IMR-90 (cell line): ENCODE measurements around the gene ANKRD27. TPM values are rescaled to one million over a fixed set of nuclear protein-coding genes. Genes with fewer than 3 reads are reported as not detected.

Source experiments
- ATAC-seq: fragments of 200-7000 bp; cut with Tn5 transposase; 2 replicates; pipeline ENCODE4 v1.9.1; 2020; ENCODE audit warnings: low read depth, mild to moderate bottlenecking, moderate library complexity
- BruUV-seq: library from RNA; stranded (reverse); fragments of 400-500 nt; replicated peaks from 2 replicates; lab custom pipeline; 2021; lab: Mats Ljungman, UMichigan
- CTCF ChIA-PET: fragments of 300-600 bp; formaldehyde crosslinking; extraction: SDS; loops from one replicate; lab custom pipeline; 2021; ENCODE audit warnings: antibody characterized with exemption; lab: Yijun Ruan, JAX
- POLR2A ChIA-PET: fragments of 300-600 bp; sonication (Branson Sonifier 250); formaldehyde crosslinking; loops from one replicate; lab custom pipeline; 2022; ENCODE audit warnings: antibody characterized with exemption; ENCODE audit not compliant: unreplicated experiment; lab: Charles Lee
- DNase-seq: peaks from one replicate; pipeline ENCODE4 v3.0.0; 2013
- H2AFZ ChIP-seq: replicated peaks from 2 replicates; pipeline ENCODE3; 2013; ENCODE audit warnings: low read length, mild to moderate bottlenecking; ENCODE audit not compliant: poor library complexity
- H2AK5ac ChIP-seq: 2 replicates; pipeline ENCODE4 v1.6.1; 2013; ENCODE audit warnings: low read depth, low read length, inconsistent platforms
- H2AK9ac ChIP-seq: replicated peaks from 2 replicates; pipeline ENCODE3; 2013; ENCODE audit warnings: mild to moderate bottlenecking, low read depth, low read length, moderate library complexity; ENCODE audit not compliant: poor library complexity
- H2BK120ac ChIP-seq: 2 replicates; pipeline ENCODE4 v1.6.1; 2013; ENCODE audit warnings: low read depth, low read length, inconsistent platforms
- H2BK15ac ChIP-seq: 3 replicates; pipeline ENCODE4 v1.6.1; 2013; ENCODE audit warnings: low read depth, low read length, inconsistent platforms
- H2BK20ac ChIP-seq: 2 replicates; pipeline ENCODE4 v1.6.1; 2013; ENCODE audit warnings: low read depth, mild to moderate bottlenecking, inconsistent platforms, low read length, moderate library complexity
- H2BK5ac ChIP-seq: 2 replicates; pipeline ENCODE4 v1.6.1; 2013; ENCODE audit warnings: mild to moderate bottlenecking, low read depth, low read length, inconsistent platforms; ENCODE audit not compliant: poor library complexity, severe bottlenecking
- H3K14ac ChIP-seq: replicated peaks from 2 replicates; pipeline ENCODE4 v1.6.1; 2013; ENCODE audit warnings: low read depth, low read length, inconsistent platforms
- H3K18ac ChIP-seq: 2 replicates; pipeline ENCODE4 v1.6.1; 2013; ENCODE audit warnings: low read depth, low read length, control low read depth
- H3K23ac ChIP-seq: 2 replicates; pipeline ENCODE4 v1.6.1; 2013; ENCODE audit warnings: low read depth, low read length, inconsistent platforms
- H3K27ac ChIP-seq: 2 replicates; pipeline ENCODE4 v1.5.1; 2013; ENCODE audit warnings: mild to moderate bottlenecking, control low read depth, low read length; ENCODE audit not compliant: insufficient read depth
- H3K27me3 ChIP-seq: 2 replicates; pipeline ENCODE4 v1.6.1; 2013; ENCODE audit warnings: low read length; ENCODE audit not compliant: control insufficient read depth, insufficient read depth
- H3K36me3 ChIP-seq: 2 replicates; pipeline ENCODE4 v1.6.1; 2013; ENCODE audit warnings: low read length, mixed read lengths; ENCODE audit not compliant: control insufficient read depth, insufficient read depth
- H3K4ac ChIP-seq: 2 replicates; pipeline ENCODE4 v1.6.1; 2013; ENCODE audit warnings: low read depth, low read length, inconsistent platforms
- H3K4me1 ChIP-seq: 2 replicates; pipeline ENCODE4 v1.6.1; 2013; ENCODE audit warnings: low read length, mixed read lengths; ENCODE audit not compliant: control insufficient read depth, insufficient read depth
- H3K4me2 ChIP-seq: 2 replicates; pipeline ENCODE4 v1.6.1; 2013; ENCODE audit warnings: low read depth, mild to moderate bottlenecking, control low read depth, low read length, moderate library complexity
- H3K4me3 ChIP-seq: 2 replicates; pipeline ENCODE4 v1.5.1; 2013; ENCODE audit warnings: low read depth, mild to moderate bottlenecking, control low read depth, low read length, moderate library complexity; ENCODE audit not compliant: insufficient read depth
- H3K56ac ChIP-seq: 2 replicates; pipeline ENCODE4 v1.6.1; 2013; ENCODE audit warnings: low read length, inconsistent platforms; ENCODE audit not compliant: insufficient read depth; ENCODE audit errors: extremely low read depth
- H3K79me1 ChIP-seq, 2 experiments: 2 replicates each; pipeline ENCODE4 v1.6.1; 2013; ENCODE audit warnings: low read length in 2 of 2, inconsistent platforms in 1 of 2, low read depth in 1 of 2
- H3K9ac ChIP-seq: 2 replicates; pipeline ENCODE4 v1.6.1; 2013; ENCODE audit warnings: low read depth, low read length, control low read depth
- H3K9me1 ChIP-seq: 2 replicates; pipeline ENCODE4 v1.6.1; 2013; ENCODE audit warnings: low read length, inconsistent platforms; ENCODE audit not compliant: insufficient read depth
- H3K9me3 ChIP-seq: 2 replicates; pipeline ENCODE4 v1.6.1; 2013; ENCODE audit warnings: low read length; ENCODE audit not compliant: control insufficient read depth, insufficient read depth
- H4K20me1 ChIP-seq: 2 replicates; pipeline ENCODE4 v1.6.1; 2013; ENCODE audit warnings: low read length, inconsistent platforms; ENCODE audit not compliant: insufficient read depth
- H4K5ac ChIP-seq: 2 replicates; pipeline ENCODE4 v1.6.1; 2013; ENCODE audit warnings: mild to moderate bottlenecking, low read depth, low read length, control low read depth
- H4K8ac ChIP-seq, 2 experiments: 2 replicates each; pipeline ENCODE4 v1.6.1; 2013; ENCODE audit warnings: low read depth in 2 of 2, low read length in 2 of 2, control low read depth in 1 of 2, inconsistent platforms in 1 of 2
- H4K91ac ChIP-seq: 2 replicates; pipeline ENCODE4 v1.6.1; 2013; ENCODE audit warnings: low read depth, low read length, inconsistent platforms; ENCODE audit not compliant: insufficient read depth
- RCOR1 ChIP-seq: IDR thresholded peaks from 2 replicates; pipeline ENCODE4 v1.6.1; 2012; ENCODE audit warnings: mild to moderate bottlenecking, low read length, improper control_type of control experiment; ENCODE audit not compliant: insufficient replicate concordance
- RFX5 ChIP-seq: IDR thresholded peaks from 2 replicates; pipeline ENCODE4 v1.8.0; 2012; ENCODE audit warnings: low read depth, mild to moderate bottlenecking, low read length, moderate library complexity
- USF2 ChIP-seq: fragments of 150-350 bp; IDR thresholded peaks from 2 replicates; pipeline ENCODE4 v1.6.1; 2017; ENCODE audit warnings: mild to moderate bottlenecking, antibody characterized with exemption, low read length, low read depth
- WGBS, 2 experiments: methylation state at CpG; one replicate each; pipeline versions ENCODE4 v1.1.5 to v1.1.7; 2013; ENCODE audit warnings: missing lambda C conversion rate in 2 of 2; ENCODE audit not compliant: insufficient read length in 1 of 2; ENCODE audit errors: extremely low coverage in 2 of 2; 5-methylcytosine and 5-hydroxymethylcytosine counted together
- dilution Hi-C: fragments of 300-500 bp; cut with HindIII; formaldehyde crosslinking; loops from one replicate; pipeline ENCODE4 v1.14.3; 2018; ENCODE audit warnings: low sequenced_read_pairs; ENCODE audit not compliant: unreplicated experiment
- in situ Hi-C: fragments of 300-500 bp; cut with MboI; formaldehyde crosslinking; loops from 3 replicates; pipeline ENCODE4 v1.14.3; 2019; ENCODE audit warnings: low sequenced_read_pairs, inconsistent platforms, mixed read lengths
- intact Hi-C: fragments of 100-400 bp; cut with micrococcal nuclease; formaldehyde crosslinking; loops from 2 replicates; pipeline ENCODE4 v1.10.0; 2022
- polyA plus RNA-seq, 3 experiments: library from polyadenylated mRNA; depleted of rRNA; stranded (reverse); fragments of >200 nt; gene quantifications; 2 replicates each; pipeline ENCODE4 v1.2.3, GENCODE V29; 2012; ENCODE audit warnings: low replicate concordance in 1 of 3
- total RNA-seq: library from RNA; depleted of rRNA; stranded (reverse); fragments of >200 nt; gene quantifications from 2 replicates; pipeline ENCODE4 v1.2.3, GENCODE V29; 2012
- TF ChIP-seq, protein P1 (sequence below): conservative IDR thresholded peaks from 2 replicates; pipeline ENCODE4 v1.5.1; 2012; ENCODE audit warnings: mild to moderate bottlenecking, low read depth, low read length, improper control_type of control experiment

ANKRD27 gene
- total and polyA plus RNA-seq, 2 of the 4 experiments (the other 2 are of a cell fraction), result 16.7 to 35.0 TPM

DNA sequence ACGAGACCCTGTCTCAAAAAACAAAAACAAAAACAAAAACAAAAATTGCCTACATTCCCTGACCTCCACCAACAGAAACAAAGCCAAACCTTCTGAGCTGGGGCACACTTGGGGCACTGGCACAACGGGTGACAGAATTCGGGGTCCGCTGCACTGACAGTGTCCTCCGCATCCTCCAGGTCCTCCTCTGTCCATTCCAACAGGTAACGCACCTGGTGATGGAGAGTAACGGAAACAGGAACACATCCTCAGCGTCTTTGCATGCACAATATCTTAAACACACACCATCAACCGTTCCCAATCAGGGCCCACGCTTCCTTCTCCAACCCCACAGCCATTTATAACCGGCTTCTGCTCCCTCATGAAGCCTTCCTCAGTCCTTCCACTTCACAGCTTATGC, 59.4 kb downstream of the ANKRD27 start:
- Histone ChIP-seq H3K23ac (no peak overlapping the region), H3K4me2 (no peak overlapping the region), H4K8ac (no peak overlapping the region), H3K9ac (no peak overlapping the region), H3K27me3 (no peaks in the 10 kb centered on the region), H3K4ac (no peak overlapping the region), H3K36me3 (peaks cover 55% of the 10 kb centered on the region), H3K9me1 (no peaks in the 10 kb centered on the region), H2BK15ac (no peak overlapping the region), H4K5ac (no peak overlapping the region), H2AK9ac (peak overlapping the region; percentile 5), H4K20me1 (no peaks in the 10 kb centered on the region), H3K9me3 (no peaks in the 10 kb centered on the region), H3K18ac (no peak overlapping the region), H3K79me1 (peaks cover 0 to 2% of the 10 kb centered on the region in 2 experiments; a peak in 1 of 4 replicates), H3K14ac (no peak overlapping the region), H2AFZ (no peak overlapping the region), H2BK5ac (no peak overlapping the region), H2BK20ac (no peak overlapping the region), H3K27ac (no peak overlapping the region), H3K56ac (no peak overlapping the region), H4K91ac (no peak overlapping the region), H2AK5ac (no peak overlapping the region), H2BK120ac (no peak overlapping the region), H3K4me1 (no peaks in the 10 kb centered on the region), H3K4me3 (no peak overlapping the region)
- intact Hi-C loops (no loop called here), dilution Hi-C loops (no loop called here), in situ Hi-C loops (no loop called here)
- no TSS peak for BruUV-seq
- no CpG with 5 or more reads among the region's 11 CpGs for WGBS, 2 experiments
- POLR2A ChIA-PET, result no interaction called here
- no peak for ATAC-seq
- CTCF ChIA-PET, result no interaction called here
- no peak for TF ChIP-seq RCOR1
- TF ChIP-seq, protein P1, sequence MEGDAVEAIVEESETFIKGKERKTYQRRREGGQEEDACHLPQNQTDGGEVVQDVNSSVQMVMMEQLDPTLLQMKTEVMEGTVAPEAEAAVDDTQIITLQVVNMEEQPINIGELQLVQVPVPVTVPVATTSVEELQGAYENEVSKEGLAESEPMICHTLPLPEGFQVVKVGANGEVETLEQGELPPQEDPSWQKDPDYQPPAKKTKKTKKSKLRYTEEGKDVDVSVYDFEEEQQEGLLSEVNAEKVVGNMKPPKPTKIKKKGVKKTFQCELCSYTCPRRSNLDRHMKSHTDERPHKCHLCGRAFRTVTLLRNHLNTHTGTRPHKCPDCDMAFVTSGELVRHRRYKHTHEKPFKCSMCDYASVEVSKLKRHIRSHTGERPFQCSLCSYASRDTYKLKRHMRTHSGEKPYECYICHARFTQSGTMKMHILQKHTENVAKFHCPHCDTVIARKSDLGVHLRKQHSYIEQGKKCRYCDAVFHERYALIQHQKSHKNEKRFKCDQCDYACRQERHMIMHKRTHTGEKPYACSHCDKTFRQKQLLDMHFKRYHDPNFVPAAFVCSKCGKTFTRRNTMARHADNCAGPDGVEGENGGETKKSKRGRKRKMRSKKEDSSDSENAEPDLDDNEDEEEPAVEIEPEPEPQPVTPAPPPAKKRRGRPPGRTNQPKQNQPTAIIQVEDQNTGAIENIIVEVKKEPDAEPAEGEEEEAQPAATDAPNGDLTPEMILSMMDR, result no peak
- TF ChIP-seq USF2, result no peak
- TF ChIP-seq RFX5, result no peak
- DNase-seq, result no peak
